OCI-LY7 (cell line): ENCODE data around the gene ASS1.

Source experiments
- CTCF ChIP-seq: fragments of 200-600 bp; sonication (generic); conservative IDR thresholded peaks from 2 replicates; pipeline ENCODE4 v1.5.1; 2014; ENCODE audit warnings: mild to moderate bottlenecking, antibody characterized with exemption, low read length, moderate library complexity, mixed read lengths
- EZH2phosphoT487 ChIP-seq: fragments of 200-600 bp; sonication (generic); IDR thresholded peaks from 2 replicates; pipeline ENCODE4 v1.6.1; 2018; ENCODE audit warnings: low read depth, borderline replicate concordance, mild to moderate bottlenecking, mixed run types, antibody characterized with exemption, low read length, moderate library complexity, mixed read lengths

- TF ChIP-seq CTCF (no peak), EZH2phosphoT487 (no peak)
Measured at GRCh38 chr9:130532426-130533080, 87.8 kb downstream of the ASS1 start.
